Measurements from ENCODE around the gene PTGER1.

PTGER1 gene

DNA sequence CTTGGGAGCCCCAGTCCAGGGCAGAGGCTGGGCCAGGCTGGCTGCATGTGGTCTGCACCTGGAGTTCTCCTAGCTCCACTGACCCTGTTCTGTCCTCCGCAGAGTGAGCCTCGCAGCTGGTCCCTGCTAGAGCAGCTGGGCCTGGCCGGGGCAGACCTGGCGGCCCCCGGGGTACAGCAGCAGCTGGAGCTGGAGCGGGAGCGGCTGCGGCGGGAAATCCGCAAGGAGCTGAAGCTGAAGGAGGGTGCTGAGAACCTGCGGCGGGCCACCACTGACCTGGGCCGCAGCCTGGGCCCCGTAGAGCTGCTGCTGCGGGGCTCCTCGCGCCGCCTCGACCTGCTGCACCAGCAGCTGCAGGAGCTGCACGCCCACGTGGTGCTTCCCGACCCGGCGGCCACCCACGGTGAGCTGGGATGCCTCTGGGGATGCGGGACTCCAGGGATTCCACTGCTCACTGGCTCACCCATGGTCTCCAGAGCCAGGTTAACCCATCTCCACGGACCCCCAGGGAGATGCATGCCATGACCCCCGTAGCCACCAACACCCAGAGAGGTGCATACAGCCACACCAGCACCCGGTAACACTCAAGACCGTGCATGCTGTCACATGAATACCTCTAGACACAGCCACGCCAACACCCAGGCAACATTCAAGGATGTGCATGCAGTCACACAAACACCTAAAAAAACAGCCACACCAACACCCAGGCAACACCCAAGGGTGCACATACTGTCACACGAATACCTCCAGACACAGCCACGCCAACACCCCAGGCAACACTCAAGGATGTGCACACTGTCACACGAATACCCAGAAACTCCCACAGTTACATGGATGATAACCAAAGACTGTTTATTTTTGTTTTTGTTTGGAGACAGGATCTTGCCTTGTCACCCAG lies 33.9 kb downstream of the PTGER1 start:
- no peak for DNase-seq

DNA sequence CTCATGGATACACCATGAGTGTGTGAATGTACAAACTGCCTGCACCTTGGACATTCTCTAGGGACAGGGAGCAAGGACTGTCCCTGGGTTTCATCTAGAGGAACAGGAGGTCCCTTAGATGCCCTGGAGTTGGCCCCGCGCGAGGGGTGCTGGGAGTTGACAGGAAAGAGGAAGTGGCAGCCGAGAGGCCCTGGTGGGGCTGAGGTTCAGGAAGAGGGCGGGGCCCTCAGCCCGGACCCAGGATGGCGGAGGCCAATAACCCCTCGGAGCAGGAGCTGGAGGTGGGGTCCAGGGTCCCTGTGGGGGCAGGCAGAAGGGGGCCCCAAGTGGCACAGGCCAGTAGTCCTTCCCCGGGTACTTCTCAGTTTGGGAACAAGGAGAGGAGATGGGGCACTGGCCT lies 35.1 kb downstream of the PTGER1 start:
- peak; percentile 89 for DNase-seq

DNA sequence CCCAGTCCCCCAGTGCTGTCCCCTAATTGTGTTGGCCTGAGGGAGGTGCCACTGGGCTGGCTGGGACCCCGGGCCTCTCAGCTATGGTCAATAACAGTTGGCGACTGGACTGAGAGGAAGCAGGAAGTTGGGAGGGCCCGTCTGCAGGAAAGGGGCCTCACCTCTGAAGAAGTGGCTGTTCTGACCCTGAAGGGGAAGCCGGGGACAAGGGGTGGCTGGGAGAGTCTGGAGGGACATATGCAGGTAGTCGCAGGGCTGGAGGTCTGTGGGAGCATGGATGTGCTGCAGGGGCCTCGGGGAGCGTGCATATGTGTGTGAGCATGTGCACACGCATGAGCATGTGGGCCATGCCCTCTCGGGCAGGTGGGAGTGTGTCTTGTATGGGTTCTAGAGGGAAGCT lies 36.1 kb downstream of the PTGER1 start:
- no peak for DNase-seq

DNA sequence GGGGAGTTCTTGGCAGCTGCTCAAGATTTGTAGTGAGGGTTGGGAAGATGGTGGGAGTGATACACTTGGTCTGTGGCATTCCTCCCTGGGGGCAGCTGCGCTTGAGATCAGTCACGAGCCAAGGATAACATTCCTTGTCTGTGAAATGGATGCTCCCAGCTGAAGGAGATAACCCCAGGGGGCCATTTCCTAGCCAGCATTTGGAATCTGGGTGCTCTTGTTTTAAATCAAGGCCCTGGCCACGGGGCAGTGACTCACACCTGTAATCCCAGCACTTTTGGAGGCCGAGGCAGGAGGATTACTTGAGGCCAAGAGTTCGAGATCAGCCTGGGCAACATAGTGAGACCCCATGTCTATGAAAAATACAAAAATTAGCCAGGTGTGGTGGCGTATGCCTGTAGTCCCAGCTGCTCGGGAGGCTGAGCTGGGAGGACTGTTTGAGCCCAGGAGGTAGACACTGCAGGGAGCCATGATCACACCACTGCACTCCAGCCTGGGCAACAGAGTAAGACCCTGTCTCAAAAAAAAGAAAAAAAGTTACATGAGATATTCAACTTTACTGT lies 37.5 kb downstream of the PTGER1 start:
- no peak for DNase-seq

DNA sequence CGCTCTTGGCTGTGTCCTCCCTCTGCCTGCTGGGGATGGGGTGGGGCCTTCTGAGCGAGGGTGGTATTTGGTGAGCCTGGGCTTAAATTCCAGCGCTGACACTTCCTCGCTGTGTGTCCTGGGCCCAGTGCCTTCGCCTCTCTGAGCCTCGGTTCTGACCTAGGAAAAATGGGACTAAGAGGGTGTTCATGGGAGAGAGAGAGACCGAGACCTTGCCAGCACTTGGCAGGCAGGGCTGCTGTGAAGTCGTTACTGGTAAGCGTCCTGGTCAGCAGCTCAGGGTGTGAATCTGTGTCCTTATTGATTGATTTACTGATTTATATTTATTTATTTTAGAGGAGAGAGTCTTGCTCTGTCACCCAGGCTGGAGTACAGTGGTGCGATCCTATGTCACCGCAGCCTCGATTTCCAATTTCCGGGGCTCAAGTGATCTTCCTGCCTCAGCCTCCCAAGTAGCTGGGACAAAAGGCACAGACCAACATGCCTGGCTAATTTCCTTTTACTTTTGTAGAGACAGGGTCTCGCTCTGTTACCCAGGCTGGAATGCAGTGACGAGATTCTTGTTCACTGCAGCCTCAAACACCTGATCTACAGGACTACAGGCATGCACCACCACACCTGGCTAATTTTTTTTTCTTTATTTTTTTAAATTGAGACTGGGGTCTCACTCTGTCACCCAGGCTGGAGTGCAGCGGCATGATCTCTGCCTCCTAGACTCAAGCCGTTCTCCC lies 39.7 kb downstream of the PTGER1 start:
- no peak for DNase-seq

DNA sequence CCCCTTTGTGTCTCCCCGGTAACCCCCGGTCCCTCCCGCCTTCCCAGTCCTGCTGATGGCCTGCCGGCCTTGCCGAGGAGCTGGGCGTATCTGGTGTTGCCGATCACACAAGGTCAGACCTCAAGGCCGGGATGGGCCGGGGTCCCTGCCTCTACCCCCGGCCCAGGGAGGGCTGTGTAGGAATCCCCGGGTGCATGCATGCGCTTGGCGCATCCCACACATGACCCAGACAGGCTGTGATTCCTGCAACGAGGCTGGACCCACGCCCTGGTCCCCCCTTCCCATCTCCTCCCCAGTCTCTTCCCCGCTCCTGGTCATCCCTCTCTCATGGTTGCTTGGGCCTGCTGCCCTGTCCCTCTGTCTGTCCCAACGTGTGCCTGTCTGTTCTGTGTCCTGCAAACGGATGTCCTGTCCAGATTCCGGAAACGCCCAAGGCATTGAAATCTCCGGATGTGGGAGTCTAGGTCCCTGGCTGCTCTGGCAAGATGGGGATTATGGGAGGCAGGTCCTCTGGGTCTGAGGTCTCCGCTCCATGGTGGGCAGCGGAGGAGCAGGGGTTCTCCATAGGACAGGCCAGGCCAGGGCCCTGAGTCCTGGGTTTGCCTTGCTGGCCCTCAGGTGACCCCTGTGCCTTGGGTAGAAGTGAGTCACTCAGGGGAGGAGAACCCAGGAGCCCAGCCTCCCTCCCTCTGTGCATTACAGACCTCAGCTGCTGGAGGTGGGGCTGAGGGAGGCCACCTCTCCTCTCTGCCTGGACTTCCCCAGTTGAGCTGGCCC lies 40.4 kb downstream of the PTGER1 start:
- DNase-seq: peak in 1 of 2 donors; percentile 54

DNA sequence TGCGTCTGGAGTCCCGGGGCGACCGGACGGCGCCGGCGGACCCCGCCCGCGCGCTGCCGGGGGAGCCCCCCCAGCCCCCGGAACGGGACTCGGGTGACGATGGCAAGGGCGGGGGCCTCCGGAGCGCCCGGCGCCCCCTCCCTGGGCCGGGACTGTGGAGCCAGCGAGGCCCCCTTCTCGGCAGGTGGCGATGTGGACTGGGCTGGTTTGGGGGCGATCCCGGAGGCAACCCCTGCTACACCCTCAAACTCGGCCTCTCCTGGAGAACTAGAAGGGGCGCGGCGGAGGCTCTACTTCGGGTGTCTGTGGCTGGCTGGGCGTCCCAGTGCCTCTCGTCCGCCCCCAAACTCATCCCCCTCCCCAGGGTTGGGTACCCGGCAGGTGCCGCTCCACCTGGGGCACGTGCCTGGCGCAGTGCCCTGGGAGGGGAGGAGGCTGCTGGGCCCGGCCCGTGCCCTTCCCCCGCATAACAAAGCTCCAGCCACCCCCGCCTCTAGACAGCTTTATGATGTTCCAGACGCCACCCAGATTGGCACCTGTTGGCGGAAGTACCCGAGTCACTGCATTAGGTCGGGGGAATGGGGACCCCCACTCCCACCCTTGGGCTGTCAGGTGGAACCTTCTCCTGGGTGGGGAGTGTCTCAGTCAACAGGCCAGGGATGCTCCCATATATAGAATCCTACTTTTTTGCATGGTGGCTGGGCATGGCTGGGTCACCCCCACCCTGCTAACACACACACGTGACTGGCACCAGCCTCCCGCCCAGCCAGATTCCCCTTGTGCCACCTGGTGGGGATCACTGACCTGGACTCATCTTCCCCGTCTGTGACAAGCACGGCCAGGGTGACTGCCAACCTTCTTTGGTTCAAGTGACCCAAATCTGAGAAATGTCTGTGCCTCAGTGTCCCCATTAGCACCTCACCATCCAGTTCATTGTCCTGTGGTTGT lies 41.3 kb downstream of the PTGER1 start:
- no peak for DNase-seq

DNA sequence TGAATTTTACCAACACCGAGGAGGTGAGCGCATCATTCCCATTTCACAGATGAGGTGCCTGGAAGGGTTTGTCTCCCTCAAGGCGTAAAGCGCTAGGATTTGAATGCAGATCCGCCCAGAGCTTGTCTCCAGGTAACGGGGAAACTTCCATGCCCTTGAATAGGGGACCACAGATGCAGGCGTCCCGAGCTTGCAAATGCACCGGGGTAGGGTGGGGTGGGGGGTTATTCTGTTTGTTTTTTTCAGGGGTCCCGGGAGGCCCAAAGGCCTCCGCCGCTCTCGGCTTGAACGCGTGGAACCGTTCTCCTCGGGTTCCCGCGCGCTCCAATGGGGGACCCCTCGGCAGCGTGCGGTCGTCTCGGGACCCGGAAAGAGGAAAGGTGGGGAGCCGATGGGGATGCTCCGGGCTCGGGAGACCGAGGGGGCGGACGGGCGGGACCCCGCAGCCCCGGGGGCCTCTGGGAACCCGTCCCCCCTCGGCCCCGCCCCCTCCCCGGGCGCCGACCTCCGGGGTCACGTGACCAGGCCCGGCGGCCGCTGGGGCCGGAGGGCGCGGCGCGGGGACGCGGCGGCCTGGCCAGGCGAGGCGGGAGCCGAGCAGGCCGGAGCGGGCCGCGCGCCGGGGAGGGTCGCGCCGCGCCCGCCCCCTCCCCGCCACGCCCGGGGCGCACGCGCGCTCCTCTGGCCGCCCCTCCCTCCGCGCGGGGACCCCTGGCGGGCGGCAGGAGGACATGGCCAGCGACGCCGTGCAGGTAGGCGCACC lies 42.2 kb downstream of the PTGER1 start, which contains the start of gene PKN1:
TSS of gene PKN1 (plus strand) at position 516 of the 763 bp plus-strand sequence. CDS start at position 732, 216 bp downstream.
- no peak for DNase-seq

DNA sequence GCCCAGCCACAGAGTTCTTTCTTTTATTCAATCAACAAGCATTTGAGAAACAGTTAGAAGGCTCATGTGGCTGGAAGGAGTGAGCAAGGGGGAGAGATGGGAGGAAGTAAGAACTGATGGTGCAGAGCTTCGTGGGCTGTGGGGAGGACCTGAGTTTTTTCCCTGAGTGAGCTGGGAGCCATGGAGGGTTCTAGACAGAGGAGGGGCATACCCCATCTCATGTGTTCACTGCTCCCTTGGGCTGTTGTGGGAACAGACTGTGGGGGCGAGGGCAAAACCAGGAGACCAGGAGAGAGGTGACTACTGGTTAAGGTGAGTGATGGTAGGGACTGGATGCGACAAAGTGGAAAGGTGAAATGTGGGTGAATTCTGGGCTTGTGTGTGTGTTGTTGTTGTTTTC lies 44.4 kb downstream of the PTGER1 start:
- no peak for DNase-seq

DNA sequence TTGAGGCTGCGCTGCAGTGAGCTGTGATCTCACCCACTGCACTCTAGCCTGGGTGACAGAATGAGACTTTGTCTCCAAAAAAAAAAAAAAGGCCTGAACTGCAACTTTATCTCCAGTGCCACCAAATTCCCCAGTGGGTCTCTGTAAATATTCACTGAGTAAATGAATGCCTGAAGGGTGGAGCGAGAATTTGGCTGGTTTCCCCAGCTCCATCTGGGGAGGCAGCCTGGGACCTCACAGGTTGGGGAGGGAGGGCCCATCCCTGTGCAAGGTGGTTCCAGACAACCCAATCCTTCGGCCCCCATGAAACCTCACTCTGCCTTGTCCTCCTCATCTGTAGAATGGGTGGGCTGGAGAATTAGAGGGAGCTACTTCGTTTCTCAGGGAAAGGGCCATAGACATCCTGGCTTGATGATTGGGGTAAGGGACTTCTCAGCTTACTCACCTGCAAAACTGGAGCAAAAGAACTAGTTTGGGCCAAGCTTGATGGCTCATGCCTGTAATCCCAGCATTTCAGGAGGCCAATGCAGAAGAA lies 46.2 kb downstream of the PTGER1 start:
- DNase-seq: no peak

DNA sequence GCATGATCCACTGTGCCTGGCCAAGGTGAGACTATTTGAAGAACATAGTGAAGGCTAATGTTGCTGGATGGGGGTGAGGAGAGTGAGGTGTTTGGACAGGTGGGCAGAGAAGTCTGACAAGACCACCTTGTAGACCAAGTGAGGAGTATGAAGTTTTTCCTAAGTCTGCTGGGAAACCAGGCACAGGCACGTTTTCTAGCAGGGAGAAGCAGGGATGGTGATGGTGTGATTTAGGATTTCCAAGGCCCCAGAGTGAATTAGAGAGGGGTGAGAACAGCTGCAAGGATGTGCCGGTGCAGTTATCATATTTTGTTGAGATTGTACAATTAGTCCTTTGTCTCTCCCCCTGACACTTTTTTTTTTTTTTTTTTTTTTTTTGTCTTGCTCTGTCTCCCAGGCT lies 47.7 kb downstream of the PTGER1 start:
- DNase-seq: no peak

DNA sequence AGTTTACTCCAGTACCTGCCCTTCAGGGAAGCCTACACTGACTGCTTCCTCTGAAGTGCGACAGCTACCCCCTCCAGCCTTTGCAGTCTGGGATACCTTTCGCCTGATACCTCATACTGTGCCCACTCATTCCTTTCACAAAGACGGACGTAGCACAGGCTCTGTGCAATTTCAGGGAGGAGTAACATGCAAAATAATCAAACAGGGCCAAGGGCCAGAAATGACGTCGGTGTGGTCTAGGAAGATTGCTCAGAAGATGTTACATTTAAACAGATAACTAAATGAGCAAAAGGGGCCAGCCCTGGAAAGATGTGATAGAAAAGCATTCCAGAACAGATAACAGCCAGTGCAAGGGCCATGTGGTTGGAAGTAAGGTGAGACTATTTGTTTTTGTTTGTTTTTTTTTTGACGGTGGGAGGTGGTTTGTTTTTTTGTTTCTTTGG lies 49.4 kb downstream of the PTGER1 start:
- no peak for DNase-seq

Data from inflammatory macrophage (primary cell).